ENCODE results near the gene AAR2.

Gene AAR2

GRCh38 chr20:36259177-36260061, 23.1 kb downstream of the AAR2 start:
- Mint-ChIP-seq H3K4me1 (ENCODE audit: low read depth) (no peaks in the 10 kb centered on the region), H3K27ac (no peak overlapping the region), H3K36me3 (ENCODE audit: low read depth) (peaks cover 42% of the 10 kb centered on the region), H3K27me3 (no peaks in the 10 kb centered on the region), H3K9me3 (no peaks in the 10 kb centered on the region), H3K4me3 (no peak overlapping the region)
- intact Hi-C loops (cut with micrococcal nuclease), result no loop called here

DNA sequence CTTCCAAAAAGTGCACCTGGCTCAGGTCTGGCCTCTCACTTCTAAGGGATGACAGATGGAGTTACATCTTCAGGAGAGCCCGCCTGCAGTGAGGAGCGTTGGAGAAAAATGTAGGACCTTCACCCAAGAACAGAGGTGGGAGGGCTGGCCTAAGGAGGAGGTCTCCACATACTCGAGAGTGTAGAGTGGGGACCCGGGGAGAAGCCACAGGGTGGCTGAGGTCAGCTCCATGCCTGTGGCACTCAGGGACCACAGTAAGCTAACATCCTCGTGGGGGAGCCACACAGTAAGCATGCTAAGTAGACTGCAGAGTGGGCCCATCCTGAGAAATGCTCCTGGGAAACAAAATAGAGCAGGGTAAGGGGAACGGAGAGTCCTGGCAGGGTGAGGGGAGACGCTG, 24.0 kb downstream of the AAR2 start:
- Mint-ChIP-seq H3K4me1 (ENCODE audit: low read depth) (no peaks in the 10 kb centered on the region), H3K27me3 (no peaks in the 10 kb centered on the region), H3K4me3 (no peak overlapping the region), H3K36me3 (ENCODE audit: low read depth) (peaks cover 33% of the 10 kb centered on the region), H3K9me3 (no peaks in the 10 kb centered on the region), H3K27ac (no peak overlapping the region)
- intact Hi-C loops (cut with micrococcal nuclease), result no loop called here

DNA sequence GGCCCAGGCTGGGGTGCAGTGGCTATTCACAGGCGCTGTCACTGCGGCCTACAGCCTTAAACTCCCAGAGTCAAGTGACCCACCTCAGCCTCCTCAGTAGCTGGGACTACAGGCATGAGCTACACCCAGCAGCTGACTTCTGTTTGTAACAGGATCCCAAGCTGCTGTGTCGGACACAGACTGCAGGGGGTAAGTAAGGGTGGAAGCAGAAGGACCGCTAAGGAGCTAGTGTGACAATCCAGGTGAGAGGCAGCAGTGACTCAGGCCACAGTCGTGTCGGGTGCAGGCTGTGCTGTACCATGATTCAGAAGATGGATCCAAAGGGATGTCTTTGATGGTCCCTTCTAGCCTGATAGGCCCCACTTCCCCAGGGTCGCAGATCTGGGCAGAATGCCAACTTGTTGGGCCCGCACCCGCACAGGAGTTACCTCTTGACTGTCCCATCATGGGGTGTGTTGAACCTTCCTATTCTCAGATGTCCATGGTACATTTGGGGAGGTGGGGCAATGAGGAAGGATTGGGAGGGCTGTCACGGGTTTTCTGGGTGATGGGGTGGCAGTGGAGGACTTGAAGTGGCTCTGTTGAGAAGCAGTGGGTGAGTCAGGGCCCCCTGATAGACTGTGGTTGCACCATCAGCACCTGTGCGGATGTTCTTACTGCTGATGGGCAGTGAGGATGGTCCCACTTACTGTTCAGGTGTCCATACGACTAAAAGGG, 25.3 kb downstream of the AAR2 start:
- Mint-ChIP-seq H3K36me3 (ENCODE audit: low read depth) (peaks cover 21% of the 10 kb centered on the region), H3K4me3 (no peak overlapping the region), H3K9me3 (no peaks in the 10 kb centered on the region), H3K27me3 (no peaks in the 10 kb centered on the region), H3K27ac (no peak overlapping the region), H3K4me1 (ENCODE audit: low read depth) (no peaks in the 10 kb centered on the region)
- intact Hi-C loops (cut with micrococcal nuclease), result no loop called here

GRCh38 chr20:36262440-36262839, 26.2 kb downstream of the AAR2 start:
- H3K27ac Mint-ChIP-seq, result no peak overlapping the region
- no peak overlapping the region for H3K4me3 Mint-ChIP-seq
- H3K36me3 Mint-ChIP-seq (ENCODE audit: low read depth), result peaks cover 12% of the 10 kb centered on the region
- intact Hi-C loops (cut with micrococcal nuclease), result no loop called here
- no peaks in the 10 kb centered on the region for H3K9me3 Mint-ChIP-seq
- H3K27me3 Mint-ChIP-seq, result no peaks in the 10 kb centered on the region
- no peaks in the 10 kb centered on the region for H3K4me1 Mint-ChIP-seq (ENCODE audit: low read depth)

DNA sequence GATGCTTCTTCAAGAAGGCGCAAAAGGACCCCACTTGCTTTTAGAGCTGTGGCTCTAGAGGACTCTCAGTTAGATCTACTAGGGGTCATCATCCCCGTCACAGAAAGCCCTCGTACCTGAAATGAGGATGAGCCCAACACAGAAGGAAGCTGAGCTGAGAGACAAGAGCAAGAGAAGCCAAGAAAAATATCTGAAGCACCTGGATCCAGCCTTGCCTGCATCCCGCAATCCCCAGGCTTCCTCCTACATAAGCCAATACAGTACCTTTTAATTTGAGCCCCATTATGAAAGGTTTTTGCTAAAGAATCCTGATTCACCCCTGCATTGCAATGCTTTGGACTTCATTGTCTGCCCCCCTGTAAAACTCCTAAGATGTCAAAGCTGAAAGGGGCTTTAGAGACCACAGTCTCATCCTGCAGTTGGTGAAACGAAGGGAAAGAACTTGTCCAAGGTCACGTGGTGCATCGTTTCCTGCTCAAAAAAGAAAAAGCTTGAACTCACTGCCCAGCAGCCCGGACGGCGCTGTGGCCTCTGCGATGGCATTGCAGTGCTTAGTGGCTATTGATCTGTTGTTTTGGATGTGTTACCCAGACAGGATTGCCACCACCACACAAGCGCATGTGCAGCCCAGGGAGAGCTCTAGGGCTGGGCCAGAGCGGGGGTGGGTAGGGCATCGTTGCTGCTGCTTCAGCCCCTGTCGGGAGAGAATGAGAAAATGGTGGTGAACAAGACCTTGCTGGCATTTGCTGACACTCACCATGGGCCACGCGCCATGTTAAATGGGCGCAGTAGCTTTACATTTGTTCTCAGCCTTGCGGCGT, 28.4 kb downstream of the AAR2 start:
- H3K9me3 Mint-ChIP-seq, result no peaks in the 10 kb centered on the region
- H3K4me1 Mint-ChIP-seq (ENCODE audit: low read depth), result no peaks in the 10 kb centered on the region
- no peaks in the 10 kb centered on the region for H3K36me3 Mint-ChIP-seq (ENCODE audit: low read depth)
- H3K27ac Mint-ChIP-seq, result no peak overlapping the region
- no peaks in the 10 kb centered on the region for H3K27me3 Mint-ChIP-seq
- H3K4me3 Mint-ChIP-seq, result no peak overlapping the region
- intact Hi-C loops (cut with micrococcal nuclease), result no loop called here

GRCh38 chr20:36266189-36266588, 29.9 kb downstream of the AAR2 start:
- Mint-ChIP-seq H3K9me3 (no peaks in the 10 kb centered on the region), H3K27me3 (no peaks in the 10 kb centered on the region), H3K4me3 (no peak overlapping the region), H3K4me1 (ENCODE audit: low read depth) (no peaks in the 10 kb centered on the region), H3K27ac (no peak overlapping the region), H3K36me3 (ENCODE audit: low read depth) (no peaks in the 10 kb centered on the region)
- intact Hi-C loops (cut with micrococcal nuclease), result no loop called here

DNA sequence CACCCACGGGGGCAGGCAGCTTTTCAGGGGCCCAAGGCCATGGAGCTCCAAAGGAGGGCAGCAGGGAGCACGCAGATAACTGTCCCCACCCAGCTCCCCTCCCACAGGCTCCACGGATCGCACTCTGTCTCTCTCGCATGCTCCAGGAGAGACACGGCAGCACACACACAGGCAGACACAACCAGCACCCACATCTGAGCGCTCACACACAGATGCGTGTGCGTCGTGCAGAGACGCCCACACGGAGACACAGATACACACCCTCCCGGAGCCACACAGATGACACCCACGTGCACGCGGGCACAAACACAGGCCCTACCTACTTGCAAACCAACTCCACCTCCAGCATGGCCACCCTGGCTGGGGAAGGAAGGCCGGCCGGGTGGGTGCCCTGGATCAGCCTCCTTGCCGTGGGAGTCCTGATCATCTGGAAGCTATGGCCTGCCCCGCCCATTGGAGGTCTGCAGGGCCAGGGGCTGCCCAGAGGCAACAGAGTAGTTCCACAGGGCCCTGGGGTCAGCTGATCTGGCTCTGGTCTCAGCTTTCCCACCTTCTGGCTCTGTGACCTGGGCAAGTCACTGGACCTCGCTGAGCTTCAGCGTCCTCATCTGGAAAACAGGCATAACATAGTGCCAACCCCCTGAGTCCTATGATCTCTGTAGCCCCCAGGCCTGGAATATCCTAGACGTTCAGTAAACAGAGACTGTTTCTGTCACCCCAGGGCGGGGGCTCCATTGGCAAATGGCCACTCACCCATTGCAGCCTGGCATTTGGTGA, 31.5 kb downstream of the AAR2 start:
- Mint-ChIP-seq H3K27ac (no peak overlapping the region), H3K36me3 (ENCODE audit: low read depth) (no peaks in the 10 kb centered on the region), H3K27me3 (no peaks in the 10 kb centered on the region), H3K9me3 (no peaks in the 10 kb centered on the region), H3K4me1 (ENCODE audit: low read depth) (no peaks in the 10 kb centered on the region), H3K4me3 (no peak overlapping the region)
- intact Hi-C loops (cut with micrococcal nuclease), result no loop called here

GRCh38 chr20:36268440-36269342, 32.4 kb downstream of the AAR2 start:
- no peaks in the 10 kb centered on the region for H3K4me1 Mint-ChIP-seq (ENCODE audit: low read depth)
- intact Hi-C loops (cut with micrococcal nuclease), result no loop called here
- H3K27ac Mint-ChIP-seq, result no peak overlapping the region
- no peaks in the 10 kb centered on the region for H3K36me3 Mint-ChIP-seq (ENCODE audit: low read depth)
- no peaks in the 10 kb centered on the region for H3K9me3 Mint-ChIP-seq
- no peak overlapping the region for H3K4me3 Mint-ChIP-seq
- no peaks in the 10 kb centered on the region for H3K27me3 Mint-ChIP-seq

- Mint-ChIP-seq H3K27ac (no peak overlapping the region), H3K4me1 (ENCODE audit: low read depth) (no peaks in the 10 kb centered on the region), H3K27me3 (peaks cover 5% of the 10 kb centered on the region), H3K9me3 (no peaks in the 10 kb centered on the region), H3K4me3 (no peak overlapping the region), H3K36me3 (ENCODE audit: low read depth) (no peaks in the 10 kb centered on the region)
- intact Hi-C loops (cut with micrococcal nuclease), result no loop called here
Observed at GRCh38 chr20:36269507-36269906, 33.2 kb downstream of the AAR2 start.

- H3K9me3 Mint-ChIP-seq, result no peaks in the 10 kb centered on the region
- H3K36me3 Mint-ChIP-seq (ENCODE audit: low read depth), result no peaks in the 10 kb centered on the region
- intact Hi-C loops (cut with micrococcal nuclease), result no loop called here
- no peak overlapping the region for H3K4me3 Mint-ChIP-seq
- H3K27me3 Mint-ChIP-seq, result peaks cover 6% of the 10 kb centered on the region
- H3K27ac Mint-ChIP-seq, result no peak overlapping the region
- no peaks in the 10 kb centered on the region for H3K4me1 Mint-ChIP-seq (ENCODE audit: low read depth)
Observed at GRCh38 chr20:36270744-36271638, 34.7 kb downstream of the AAR2 start.

- intact Hi-C loops (cut with micrococcal nuclease), result no loop called here
- H3K27me3 Mint-ChIP-seq, result peaks cover 6% of the 10 kb centered on the region
- H3K36me3 Mint-ChIP-seq (ENCODE audit: low read depth), result no peaks in the 10 kb centered on the region
- no peaks in the 10 kb centered on the region for H3K4me1 Mint-ChIP-seq (ENCODE audit: low read depth)
- no peak overlapping the region for H3K27ac Mint-ChIP-seq
- no peak overlapping the region for H3K4me3 Mint-ChIP-seq
- H3K9me3 Mint-ChIP-seq, result no peaks in the 10 kb centered on the region
Observed at GRCh38 chr20:36271639-36272546, 35.6 kb downstream of the AAR2 start.

All from dendritic cell treated with granulocyte-macrophage colony-stimulating factor and Interleukin-4, amounts not matched to agents 40 ng/mL and 50 ng/mL, for 4 days (primary cell).